OCI-LY1 (cell line): ENCODE data around the gene IKZF3.

ENCODE experiments used
- CTCF ChIP-seq: fragments of 200-600 bp; sonication (generic), shearing (Covaris generic); IDR thresholded peaks from 2 replicates; pipeline ENCODE4 v1.5.1; 2017; ENCODE audit warnings: mild to moderate bottlenecking, antibody characterized with exemption, low read length, moderate library complexity, mixed read lengths
- EZH2 ChIP-seq: fragments of 200-600 bp; sonication (generic), shearing (Covaris generic); IDR thresholded peaks from 2 replicates; pipeline ENCODE4 v1.8.0; 2017; ENCODE audit warnings: borderline replicate concordance, mixed run types, mild to moderate bottlenecking, antibody characterized with exemption, low read length, moderate library complexity, mixed read lengths

GRCh38 chr17:39838784-39839183, 25.3 kb downstream of the IKZF3 start:
- TF ChIP-seq CTCF: no peak
- TF ChIP-seq EZH2: no peak
